K562 (cell line): ENCODE data around the gene CDKN1C. TPM values are rescaled to one million over a fixed set of nuclear protein-coding genes. Genes with fewer than 3 reads are reported as not detected.
A peak's percentile ranks its signal among the peaks of the same experiment; 100 is the strongest.

Source experiments
- BCOR ChIP-seq: fragments of 450-650 bp; IDR thresholded peaks from 2 replicates; pipeline ENCODE4 v1.6.1; 2016
- ELF1 ChIP-seq: fragments of 200-800 bp; sonication (Bioruptor generic); IDR thresholded peaks from 2 replicates; pipeline ENCODE4 v1.6.1; 2016; ENCODE audit warnings: missing genetic modification characterization, missing compliant biosample characterization
- HDGF ChIP-seq: fragments of 450-650 bp; IDR thresholded peaks from 2 replicates; pipeline ENCODE4 v1.6.1; 2016
- KLF1 ChIP-seq: fragments of 450-650 bp; IDR thresholded peaks from 2 replicates; pipeline ENCODE4 v1.6.1; 2016; ENCODE audit warnings: missing genetic modification characterization, missing compliant biosample characterization
- L3MBTL2 ChIP-seq: fragments of 450-650 bp; IDR thresholded peaks from 2 replicates; pipeline ENCODE4 v1.6.1; 2016; ENCODE audit warnings: mild to moderate bottlenecking, moderate library complexity
- NFATC3 ChIP-seq: fragments of 450-650 bp; IDR thresholded peaks from 2 replicates; pipeline ENCODE4 v1.6.1; 2017; ENCODE audit warnings: mild to moderate bottlenecking
- RAD51 ChIP-seq: fragments of 450-650 bp; IDR thresholded peaks from 2 replicates; pipeline ENCODE4 v1.7.1; 2016; ENCODE audit warnings: low read depth, mild to moderate bottlenecking, borderline replicate concordance
- RBBP5 ChIP-seq: fragments of 200-600 bp; sonication (generic); IDR thresholded peaks from 2 replicates; pipeline ENCODE4 v1.6.1; 2012; ENCODE audit warnings: borderline replicate concordance, mild to moderate bottlenecking, low read length, control low read depth, inconsistent platforms; ENCODE audit not compliant: insufficient read depth, poor library complexity, severe bottlenecking
- RBM17 ChIP-seq: fragments of 200-400 bp; formaldehyde crosslinking; IDR thresholded peaks from 2 replicates; pipeline ENCODE4 v1.6.1; 2017; ENCODE audit warnings: low read depth, mild to moderate bottlenecking, low read length, borderline replicate concordance
- RBM22 ChIP-seq: fragments of 200-400 bp; formaldehyde crosslinking; IDR thresholded peaks from 2 replicates; pipeline ENCODE4 v1.6.1; 2018; ENCODE audit warnings: low read length, low read depth; ENCODE audit not compliant: poor library complexity, severe bottlenecking
- RNF2 ChIP-seq: sonication (generic); IDR thresholded peaks from 2 replicates; pipeline ENCODE4 v1.6.1; 2016
- SAFB2 ChIP-seq: fragments of 200-400 bp; formaldehyde crosslinking; IDR thresholded peaks from 2 replicates; pipeline ENCODE4 v1.6.1; 2018; ENCODE audit warnings: borderline replicate concordance, low read length, low read depth, moderate library complexity; ENCODE audit not compliant: severe bottlenecking
- SMAD1 ChIP-seq: fragments of 150-350 bp; IDR thresholded peaks from 2 replicates; pipeline ENCODE4 v1.6.1; 2014; ENCODE audit warnings: low read length, low read depth; ENCODE audit not compliant: partially characterized antibody
- SMARCE1 ChIP-seq: fragments of 450-650 bp; IDR thresholded peaks from 2 replicates; pipeline ENCODE4 v1.7.1; 2016; ENCODE audit warnings: mild to moderate bottlenecking
- SRF ChIP-seq, 2 experiments: fragments of 250-450, 450-650 bp in 1 of 2; sonication (Bioruptor Pico) in 1 of 2; sonication (generic) in 1 of 2; formaldehyde crosslinking; IDR thresholded peaks; 2 replicates each; pipeline versions ENCODE4 v1.5.0 to v1.5.1; 2020 to 2022; ENCODE audit warnings: mild to moderate bottlenecking in 1 of 2, missing genetic modification reagents in 1 of 2
- SRSF3 ChIP-seq: fragments of 200-400 bp; formaldehyde crosslinking; IDR thresholded peaks from 2 replicates; pipeline ENCODE4 v1.6.1; 2016; ENCODE audit warnings: mild to moderate bottlenecking, low read length, moderate library complexity; ENCODE audit not compliant: insufficient read depth
- SRSF7 ChIP-seq: fragments of 200-400 bp; formaldehyde crosslinking; optimal IDR thresholded peaks from 2 replicates; pipeline ENCODE3; 2017; ENCODE audit warnings: mild to moderate bottlenecking, low read depth, low read length
- XRCC3 ChIP-seq: fragments of 450-650 bp; IDR thresholded peaks from 2 replicates; pipeline ENCODE4 v1.6.1; 2017; ENCODE audit warnings: mild to moderate bottlenecking, moderate library complexity
- XRCC4 ChIP-seq: IDR thresholded peaks from one replicate; pipeline ENCODE4 v1.6.1; 2011; ENCODE audit not compliant: insufficient read depth, insufficient read length; ENCODE audit errors: extremely low read depth
- ZNF589 ChIP-seq: fragments of 200-800 bp; sonication (Bioruptor generic); IDR thresholded peaks from 2 replicates; pipeline ENCODE4 v1.6.1; 2016; ENCODE audit warnings: low read depth, missing genetic modification characterization, missing compliant biosample characterization
- ZSCAN32 ChIP-seq: fragments of 450-650 bp; formaldehyde crosslinking; IDR thresholded peaks from 2 replicates; pipeline ENCODE4 v1.4.0; 2020; ENCODE audit warnings: mild to moderate bottlenecking, moderate library complexity
- polyA plus RNA-seq, 8 experiments: library from polyadenylated mRNA; depleted of rRNA in 4 of 8; stranded (reverse) in 5 of 8; unstranded in 3 of 8; fragments of >200 nt; fragmentation: Nextera tagmentation in 2 of 8; fragmentation: Illumina TruSeq in 1 of 8; extraction: Ambion mirVana in 2 of 8; extraction: Trizol in 1 of 8; gene quantifications; 2 replicates each; pipeline versions ENCODE4 v1.2.1 to v1.2.3, GENCODE V29; 2011 to 2014; ENCODE audit warnings: inconsistent platforms in 1 of 8, missing spikeins in 1 of 8
- total RNA-seq, 7 experiments: library from RNA; depleted of rRNA in 6 of 7; stranded (reverse); fragments of >200 nt in 6 of 7; fragmentation: Illumina TruSeq in 2 of 7; extraction: Trizol in 2 of 7; gene quantifications; 2 replicates each; pipeline versions ENCODE4 v1.2.1 to v1.2.3, GENCODE V29; 2011 to 2021; ENCODE audit warnings: low replicate concordance in 1 of 7
- TF ChIP-seq, protein P1 (sequence below): IDR thresholded peaks from 2 replicates; pipeline ENCODE4 v1.6.1; 2011; ENCODE audit warnings: borderline replicate concordance, low read depth, mild to moderate bottlenecking, moderate library complexity, low read length; ENCODE audit not compliant: insufficient read depth, poor library complexity, severe bottlenecking
- TF ChIP-seq, protein P2 (sequence below): fragments of 250-450 bp; sonication (Bioruptor Pico); IDR thresholded peaks from 2 replicates; pipeline ENCODE4 v1.8.0; 2021; ENCODE audit warnings: moderate library complexity, mild to moderate bottlenecking, inconsistent platforms
- TF ChIP-seq, protein P3 (sequence below): fragments of 250-450 bp; sonication (Bioruptor Pico); IDR thresholded peaks from 2 replicates; pipeline ENCODE4 v1.5.1; 2021; ENCODE audit warnings: mild to moderate bottlenecking
- TF ChIP-seq, protein P4 (sequence below): sonication (generic); formaldehyde crosslinking; IDR thresholded peaks from 2 replicates; pipeline ENCODE4 v1.8.1; 2022; ENCODE audit warnings: missing genetic modification reagents

CDKN1C gene
- total and polyA plus RNA-seq, 9 of the 15 experiments (the other 6 are each of a cell fraction or from before 2014, with no cell fraction given) = 2.8 to 21.1 (median 9.3) TPM

DNA sequence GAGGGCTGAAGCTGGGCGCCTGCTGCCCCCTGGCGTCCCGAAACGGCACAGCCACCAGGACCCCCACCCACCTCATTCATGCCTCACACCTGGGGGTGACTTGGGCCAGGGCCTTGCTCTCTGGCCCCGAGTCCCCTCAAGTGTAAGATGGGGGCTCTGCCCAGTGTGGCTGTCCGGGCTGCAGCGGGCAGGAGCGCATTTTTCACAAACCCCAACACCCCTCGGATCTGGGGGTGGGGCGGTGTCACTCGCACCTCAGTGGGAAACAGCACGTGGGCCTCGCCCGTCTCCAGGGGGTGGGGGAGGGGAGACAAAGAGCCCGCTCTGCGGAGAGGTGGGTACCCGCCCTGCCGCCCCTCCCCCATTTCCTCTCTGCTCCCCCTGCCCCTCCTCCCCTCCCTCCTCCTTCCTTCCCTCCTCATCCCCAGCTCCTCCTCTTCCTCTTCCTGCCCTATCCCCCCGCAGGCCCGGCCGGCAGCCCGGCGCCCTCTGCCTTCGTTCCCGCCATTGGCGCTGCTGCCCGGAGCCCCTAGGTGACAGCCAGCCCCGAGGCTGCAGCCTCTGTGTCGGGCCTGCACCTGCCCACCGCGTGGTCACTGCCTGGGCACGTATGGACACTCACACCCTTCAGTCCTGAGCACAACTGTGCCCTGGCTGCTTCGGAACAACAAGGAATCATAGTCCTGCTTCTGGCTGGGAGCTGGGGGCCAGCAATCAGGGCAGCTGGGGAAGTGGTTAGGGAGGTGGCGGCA is 6.8 kb upstream of the CDKN1C start (continued):
- TF ChIP-seq HDGF = no peak
- peak; percentile 91 for TF ChIP-seq L3MBTL2
- TF ChIP-seq, protein P1, sequence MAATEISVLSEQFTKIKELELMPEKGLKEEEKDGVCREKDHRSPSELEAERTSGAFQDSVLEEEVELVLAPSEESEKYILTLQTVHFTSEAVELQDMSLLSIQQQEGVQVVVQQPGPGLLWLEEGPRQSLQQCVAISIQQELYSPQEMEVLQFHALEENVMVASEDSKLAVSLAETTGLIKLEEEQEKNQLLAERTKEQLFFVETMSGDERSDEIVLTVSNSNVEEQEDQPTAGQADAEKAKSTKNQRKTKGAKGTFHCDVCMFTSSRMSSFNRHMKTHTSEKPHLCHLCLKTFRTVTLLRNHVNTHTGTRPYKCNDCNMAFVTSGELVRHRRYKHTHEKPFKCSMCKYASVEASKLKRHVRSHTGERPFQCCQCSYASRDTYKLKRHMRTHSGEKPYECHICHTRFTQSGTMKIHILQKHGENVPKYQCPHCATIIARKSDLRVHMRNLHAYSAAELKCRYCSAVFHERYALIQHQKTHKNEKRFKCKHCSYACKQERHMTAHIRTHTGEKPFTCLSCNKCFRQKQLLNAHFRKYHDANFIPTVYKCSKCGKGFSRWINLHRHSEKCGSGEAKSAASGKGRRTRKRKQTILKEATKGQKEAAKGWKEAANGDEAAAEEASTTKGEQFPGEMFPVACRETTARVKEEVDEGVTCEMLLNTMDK = peak; percentile 36
- no peak for TF ChIP-seq ELF1 (tag)
- no peak for TF ChIP-seq BCOR
- no peak for TF ChIP-seq XRCC4
- TF ChIP-seq ZNF589 (CRISPR knock-in tag) = 0 out of 2 replicates have a peak, but pooled peaks have one; percentile 24
- TF ChIP-seq, protein P2, sequence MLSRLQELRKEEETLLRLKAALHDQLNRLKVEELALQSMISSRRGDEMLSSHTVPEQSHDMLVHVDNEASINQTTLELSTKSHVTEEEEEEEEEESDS (CRISPR knock-in tag) = no peak
- TF ChIP-seq, protein P3, sequence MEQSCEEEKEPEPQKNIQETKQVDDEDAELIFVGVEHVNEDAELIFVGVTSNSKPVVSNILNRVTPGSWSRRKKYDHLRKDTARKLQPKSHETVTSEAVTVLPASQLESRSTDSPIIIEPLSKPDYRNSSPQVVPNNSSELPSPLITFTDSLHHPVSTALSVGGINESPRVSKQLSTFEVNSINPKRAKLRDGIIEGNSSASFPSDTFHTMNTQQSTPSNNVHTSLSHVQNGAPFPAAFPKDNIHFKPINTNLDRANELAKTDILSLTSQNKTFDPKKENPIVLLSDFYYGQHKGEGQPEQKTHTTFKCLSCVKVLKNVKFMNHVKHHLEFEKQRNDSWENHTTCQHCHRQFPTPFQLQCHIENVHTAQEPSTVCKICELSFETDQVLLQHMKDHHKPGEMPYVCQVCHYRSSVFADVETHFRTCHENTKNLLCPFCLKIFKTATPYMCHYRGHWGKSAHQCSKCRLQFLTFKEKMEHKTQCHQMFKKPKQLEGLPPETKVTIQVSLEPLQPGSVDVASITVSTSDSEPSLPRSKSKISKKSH (CRISPR knock-in tag) = no peak
- peak; percentile 18; the same call in 1 of the 2 replicates for TF ChIP-seq RAD51
- TF ChIP-seq SMARCE1 = no peak
- TF ChIP-seq, protein P4, sequence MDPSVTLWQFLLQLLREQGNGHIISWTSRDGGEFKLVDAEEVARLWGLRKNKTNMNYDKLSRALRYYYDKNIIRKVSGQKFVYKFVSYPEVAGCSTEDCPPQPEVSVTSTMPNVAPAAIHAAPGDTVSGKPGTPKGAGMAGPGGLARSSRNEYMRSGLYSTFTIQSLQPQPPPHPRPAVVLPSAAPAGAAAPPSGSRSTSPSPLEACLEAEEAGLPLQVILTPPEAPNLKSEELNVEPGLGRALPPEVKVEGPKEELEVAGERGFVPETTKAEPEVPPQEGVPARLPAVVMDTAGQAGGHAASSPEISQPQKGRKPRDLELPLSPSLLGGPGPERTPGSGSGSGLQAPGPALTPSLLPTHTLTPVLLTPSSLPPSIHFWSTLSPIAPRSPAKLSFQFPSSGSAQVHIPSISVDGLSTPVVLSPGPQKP (CRISPR knock-in tag) = no peak
- TF ChIP-seq SMAD1 = no peak
- TF ChIP-seq SRSF7 = no peak
- TF ChIP-seq RBBP5 = peak; percentile 31
- no peak for TF ChIP-seq KLF1 (tag)
- TF ChIP-seq NFATC3 = no peak
- TF ChIP-seq SAFB2 = no peak
- TF ChIP-seq RBM22 = peak; percentile 20
- no peak for TF ChIP-seq ZSCAN32 (CRISPR knock-in tag)
- TF ChIP-seq SRSF3 = no peak
- TF ChIP-seq SRF (CRISPR knock-in tag; IDR thresholded peaks at IDR 0.05) = no peak
- TF ChIP-seq RNF2 = no peak
- TF ChIP-seq XRCC3 = no peak
- TF ChIP-seq RBM17 = no peak
